SK-N-SH (cell line): Measurements from ENCODE around the gene ACACA.

Experiments
- EP300 ChIP-seq, 2 experiments: IDR thresholded peaks; 2 replicates each; pipeline versions ENCODE4 v1.4.0 to v1.6.1; 2012; ENCODE audit warnings: borderline replicate concordance in 1 of 2, low read depth in 1 of 2, low read length in 1 of 2
- NRF1 ChIP-seq: IDR thresholded peaks from 2 replicates; pipeline ENCODE4 v1.6.1; 2012; ENCODE audit warnings: low read depth, mild to moderate bottlenecking, low read length
- RAD21 ChIP-seq: IDR thresholded peaks from 2 replicates; pipeline ENCODE4 v1.6.1; 2012; ENCODE audit warnings: mild to moderate bottlenecking, low read length
- TF ChIP-seq, protein P1 (sequence below): IDR thresholded peaks from 2 replicates; pipeline ENCODE4 v1.4.0; 2012; ENCODE audit warnings: low read depth
- TF ChIP-seq, protein P2 (sequence below): fragments of 200-600 bp; sonication (generic); IDR thresholded peaks from 2 replicates; pipeline ENCODE4 v1.6.1; 2017; ENCODE audit warnings: antibody characterized with exemption, mild to moderate bottlenecking, moderate library complexity

DNA sequence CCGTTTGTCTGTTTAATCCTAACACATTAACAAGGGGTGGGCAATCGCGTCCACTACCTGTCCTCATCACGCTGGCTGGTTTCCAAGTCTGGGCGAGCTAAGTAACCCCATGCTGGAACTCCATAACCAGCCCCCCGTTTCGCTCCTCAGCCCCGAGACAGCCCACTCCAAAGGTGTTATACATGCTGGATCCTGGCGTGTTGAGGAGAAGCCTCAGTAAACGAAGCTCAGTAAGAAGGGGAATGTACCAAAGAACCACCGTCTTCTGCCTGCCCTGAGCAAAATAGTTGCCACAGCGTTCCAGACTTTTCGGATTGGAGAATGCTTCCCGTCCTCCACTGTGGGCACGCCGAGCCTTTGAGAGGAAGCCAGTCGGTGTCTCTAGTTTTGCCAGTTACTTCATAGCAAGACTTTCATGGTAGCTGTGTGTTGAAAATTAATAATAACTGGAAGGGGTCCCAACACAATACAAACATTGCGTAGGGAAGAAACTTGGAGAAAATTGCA, 46.9 kb downstream of the ACACA start:
- TF ChIP-seq, protein P1, sequence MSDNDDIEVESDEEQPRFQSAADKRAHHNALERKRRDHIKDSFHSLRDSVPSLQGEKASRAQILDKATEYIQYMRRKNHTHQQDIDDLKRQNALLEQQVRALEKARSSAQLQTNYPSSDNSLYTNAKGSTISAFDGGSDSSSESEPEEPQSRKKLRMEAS: no peak
- TF ChIP-seq, protein P2, sequence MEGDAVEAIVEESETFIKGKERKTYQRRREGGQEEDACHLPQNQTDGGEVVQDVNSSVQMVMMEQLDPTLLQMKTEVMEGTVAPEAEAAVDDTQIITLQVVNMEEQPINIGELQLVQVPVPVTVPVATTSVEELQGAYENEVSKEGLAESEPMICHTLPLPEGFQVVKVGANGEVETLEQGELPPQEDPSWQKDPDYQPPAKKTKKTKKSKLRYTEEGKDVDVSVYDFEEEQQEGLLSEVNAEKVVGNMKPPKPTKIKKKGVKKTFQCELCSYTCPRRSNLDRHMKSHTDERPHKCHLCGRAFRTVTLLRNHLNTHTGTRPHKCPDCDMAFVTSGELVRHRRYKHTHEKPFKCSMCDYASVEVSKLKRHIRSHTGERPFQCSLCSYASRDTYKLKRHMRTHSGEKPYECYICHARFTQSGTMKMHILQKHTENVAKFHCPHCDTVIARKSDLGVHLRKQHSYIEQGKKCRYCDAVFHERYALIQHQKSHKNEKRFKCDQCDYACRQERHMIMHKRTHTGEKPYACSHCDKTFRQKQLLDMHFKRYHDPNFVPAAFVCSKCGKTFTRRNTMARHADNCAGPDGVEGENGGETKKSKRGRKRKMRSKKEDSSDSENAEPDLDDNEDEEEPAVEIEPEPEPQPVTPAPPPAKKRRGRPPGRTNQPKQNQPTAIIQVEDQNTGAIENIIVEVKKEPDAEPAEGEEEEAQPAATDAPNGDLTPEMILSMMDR: no peak
- TF ChIP-seq RAD21 (no peak), NRF1 (no peak), EP300 (IDR thresholded peaks at IDR 0.05; ENCODE audit: borderline replicate concordance in 1 of 2, low read depth in 1 of 2, low read length in 1 of 2) (no peak)
